Nephron (organoid): ENCODE measurements around the gene CDKN2AIP.

ENCODE experiments used
- H3K27ac Mint-ChIP-seq, 3 experiments: 2 replicates each; pipeline ENCODE4 v1.8.0; 2020; ENCODE audit warnings: mixed read lengths in 3 of 3, mild to moderate bottlenecking in 2 of 3, moderate library complexity in 1 of 3
- H3K27me3 Mint-ChIP-seq: 2 replicates; pipeline ENCODE4 v1.8.0; 2021; ENCODE audit warnings: low read depth, mild to moderate bottlenecking, moderate library complexity, mixed read lengths
- H3K36me3 Mint-ChIP-seq: 2 replicates; pipeline ENCODE4 v1.8.0; 2020; ENCODE audit warnings: low read depth, mixed read lengths
- H3K4me1 Mint-ChIP-seq: 2 replicates; pipeline ENCODE4 v1.8.0; 2020; ENCODE audit warnings: mixed read lengths
- H3K4me3 Mint-ChIP-seq, 3 experiments: 2 replicates each; pipeline ENCODE4 v1.8.0; 2020; ENCODE audit warnings: mild to moderate bottlenecking in 3 of 3, mixed read lengths in 3 of 3, moderate library complexity in 2 of 3
- H3K9me3 Mint-ChIP-seq: 2 replicates; pipeline ENCODE4 v1.8.0; 2020; ENCODE audit warnings: mixed read lengths
- TF ChIP-seq, protein P1 (sequence below), 3 experiments: fragments of 200-600 bp; sonication (generic); IDR thresholded peaks; one replicate each; pipeline ENCODE4 v1.5.0; 2021; ENCODE audit warnings: antibody characterized with exemption in 3 of 3; ENCODE audit not compliant: unreplicated experiment in 3 of 3

Gene CDKN2AIP

DNA sequence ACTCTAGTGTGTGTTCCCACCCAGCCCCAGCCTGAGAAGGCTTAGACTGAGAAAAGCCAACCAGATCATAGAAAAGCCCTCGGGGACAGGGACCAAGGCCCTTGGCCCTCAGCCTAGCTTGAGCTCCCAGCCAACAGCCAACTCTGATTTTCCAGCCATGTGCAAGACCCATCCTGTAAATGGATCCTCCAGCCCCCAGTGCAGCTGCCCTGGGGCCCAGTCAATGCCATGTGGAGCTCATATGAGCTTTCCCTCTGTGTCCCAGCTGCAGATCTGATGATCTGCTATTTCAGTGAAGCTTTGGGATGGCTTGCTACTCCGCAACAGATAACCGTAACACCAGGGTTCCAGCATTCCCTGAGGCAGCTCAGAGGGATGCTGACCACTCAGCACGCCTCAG lies 40.5 kb upstream of the CDKN2AIP start:
- no peaks in the 10 kb centered on the region for H3K36me3 Mint-ChIP-seq
- peak overlapping the region in 2 of 3 experiments; percentile 27 to 43 for H3K27ac Mint-ChIP-seq
- H3K9me3 Mint-ChIP-seq: no peaks in the 10 kb centered on the region
- H3K4me3 Mint-ChIP-seq: peak overlapping the region in 1 of 3 experiments; percentile 13
- H3K27me3 Mint-ChIP-seq: peaks cover 15% of the 10 kb centered on the region
- peaks cover 47% of the 10 kb centered on the region for H3K4me1 Mint-ChIP-seq
- TF ChIP-seq, protein P1, sequence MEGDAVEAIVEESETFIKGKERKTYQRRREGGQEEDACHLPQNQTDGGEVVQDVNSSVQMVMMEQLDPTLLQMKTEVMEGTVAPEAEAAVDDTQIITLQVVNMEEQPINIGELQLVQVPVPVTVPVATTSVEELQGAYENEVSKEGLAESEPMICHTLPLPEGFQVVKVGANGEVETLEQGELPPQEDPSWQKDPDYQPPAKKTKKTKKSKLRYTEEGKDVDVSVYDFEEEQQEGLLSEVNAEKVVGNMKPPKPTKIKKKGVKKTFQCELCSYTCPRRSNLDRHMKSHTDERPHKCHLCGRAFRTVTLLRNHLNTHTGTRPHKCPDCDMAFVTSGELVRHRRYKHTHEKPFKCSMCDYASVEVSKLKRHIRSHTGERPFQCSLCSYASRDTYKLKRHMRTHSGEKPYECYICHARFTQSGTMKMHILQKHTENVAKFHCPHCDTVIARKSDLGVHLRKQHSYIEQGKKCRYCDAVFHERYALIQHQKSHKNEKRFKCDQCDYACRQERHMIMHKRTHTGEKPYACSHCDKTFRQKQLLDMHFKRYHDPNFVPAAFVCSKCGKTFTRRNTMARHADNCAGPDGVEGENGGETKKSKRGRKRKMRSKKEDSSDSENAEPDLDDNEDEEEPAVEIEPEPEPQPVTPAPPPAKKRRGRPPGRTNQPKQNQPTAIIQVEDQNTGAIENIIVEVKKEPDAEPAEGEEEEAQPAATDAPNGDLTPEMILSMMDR (IDR thresholded peaks at IDR 0.05; ENCODE audit: unreplicated experiment in 3 of 3): no peak

DNA sequence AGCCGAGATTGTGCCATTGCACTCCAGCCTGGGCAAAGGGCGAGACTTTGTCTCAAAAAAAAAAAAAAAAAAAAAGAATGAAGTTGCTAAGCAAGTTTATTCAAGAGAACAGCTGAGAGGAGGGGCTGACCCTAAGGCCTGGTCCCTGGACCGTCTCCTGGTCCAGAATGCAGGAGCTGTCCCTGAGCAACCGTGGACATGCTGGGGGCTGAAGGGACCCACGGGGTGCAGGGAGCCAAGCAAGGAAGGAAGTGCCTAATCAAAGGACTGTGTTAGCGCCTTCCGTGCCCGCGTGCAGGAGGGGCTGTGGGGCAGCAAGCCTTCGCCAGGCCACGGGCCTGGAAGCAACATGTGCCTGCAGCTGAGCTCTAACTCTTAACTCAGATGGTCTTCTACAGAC lies 39.1 kb upstream of the CDKN2AIP start:
- Mint-ChIP-seq H3K36me3 (no peaks in the 10 kb centered on the region), H3K4me3 (peak overlapping the region; percentile 36 to 45 (median 38)), H3K27ac (peak overlapping the region in 1 of 3 experiments; percentile 72), H3K9me3 (no peaks in the 10 kb centered on the region), H3K27me3 (peaks cover 10% of the 10 kb centered on the region), H3K4me1 (peaks cover 58% of the 10 kb centered on the region)
- TF ChIP-seq, protein P1 (IDR thresholded peaks at IDR 0.05; ENCODE audit: unreplicated experiment in 3 of 3): no peak

DNA sequence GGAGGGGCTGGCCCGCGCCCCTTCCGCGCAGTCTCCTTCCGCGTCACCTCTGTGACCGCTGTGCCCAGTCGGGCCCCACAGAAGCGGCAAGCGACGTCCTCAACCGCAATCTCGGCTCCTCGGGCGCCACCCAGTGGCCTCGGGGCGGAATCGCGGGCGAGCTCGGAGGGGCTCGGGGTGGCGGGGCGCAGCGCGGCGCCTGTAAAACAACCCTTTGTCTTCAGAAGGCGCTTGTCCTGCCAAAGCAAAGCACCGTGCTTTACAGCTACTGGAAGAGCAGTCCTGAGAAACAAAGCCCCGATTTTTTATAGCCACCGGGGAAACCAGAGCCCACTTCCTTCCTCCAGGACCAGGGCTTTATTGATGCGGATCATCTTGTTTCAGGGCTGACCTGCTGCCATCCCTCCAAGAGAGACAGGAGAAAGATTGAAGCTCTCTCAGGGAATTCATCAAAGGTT lies 37.3 kb upstream of the CDKN2AIP start:
- Mint-ChIP-seq H3K27me3 (peaks cover 5% of the 10 kb centered on the region), H3K4me1 (peaks cover 51% of the 10 kb centered on the region), H3K9me3 (no peaks in the 10 kb centered on the region), H3K36me3 (no peaks in the 10 kb centered on the region), H3K4me3 (peak overlapping the region; percentile 86 to 90 (median 88)), H3K27ac (peak overlapping the region; percentile 92 to 98 (median 98))
- TF ChIP-seq, protein P1 (IDR thresholded peaks at IDR 0.05; ENCODE audit: unreplicated experiment in 3 of 3): peak; percentile 94 to 98 (median 97)

DNA sequence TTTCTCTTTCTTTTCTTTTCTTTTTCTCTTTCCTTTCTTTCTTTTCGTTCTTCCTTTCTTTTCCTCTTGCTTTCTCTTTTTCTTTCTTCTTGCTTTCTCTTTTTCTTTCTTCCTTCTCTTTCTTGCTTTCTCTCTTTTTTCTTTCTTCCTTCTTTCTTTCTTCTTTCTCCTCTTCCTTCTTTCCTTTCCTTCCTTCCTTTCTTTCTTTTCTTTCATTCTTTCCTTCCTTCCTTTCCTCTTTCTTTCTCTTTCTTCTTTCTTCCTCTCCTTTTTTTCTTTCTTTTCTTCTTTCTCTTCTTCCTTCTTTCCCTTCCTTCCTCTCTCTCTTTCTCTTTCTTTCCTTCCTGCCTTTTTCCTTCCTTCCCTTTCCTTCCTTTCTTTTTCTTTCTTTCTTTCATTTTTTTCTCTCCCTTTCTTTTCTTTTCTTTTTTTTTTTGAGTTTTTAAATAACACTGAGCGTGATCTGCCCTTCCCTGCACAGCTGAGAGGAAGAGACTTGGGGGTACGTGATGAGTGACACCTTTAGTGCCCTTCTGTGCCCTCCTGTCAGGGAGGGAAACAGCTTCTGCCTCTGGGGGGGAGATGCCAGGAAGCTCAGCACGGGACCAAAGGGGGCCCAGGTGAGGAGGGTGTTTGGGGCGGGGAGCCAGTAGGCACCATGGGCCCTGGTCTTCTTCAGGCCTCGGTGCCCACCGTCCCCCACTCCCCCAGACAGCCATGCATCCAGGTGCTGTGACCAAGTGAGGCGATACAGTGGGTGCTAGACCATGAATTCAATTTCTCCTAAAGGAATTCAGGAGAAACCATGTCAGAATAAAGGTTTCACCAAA lies 36.6 kb upstream of the CDKN2AIP start:
- peaks cover 4% of the 10 kb centered on the region for H3K27me3 Mint-ChIP-seq
- peak overlapping the region; percentile 86 to 90 (median 88) for H3K4me3 Mint-ChIP-seq
- TF ChIP-seq, protein P1 (IDR thresholded peaks at IDR 0.05; ENCODE audit: unreplicated experiment in 3 of 3): no peak
- H3K27ac Mint-ChIP-seq: peak overlapping the region; percentile 92 to 98 (median 98)
- peaks cover 44% of the 10 kb centered on the region for H3K4me1 Mint-ChIP-seq
- no peaks in the 10 kb centered on the region for H3K36me3 Mint-ChIP-seq
- no peaks in the 10 kb centered on the region for H3K9me3 Mint-ChIP-seq

DNA sequence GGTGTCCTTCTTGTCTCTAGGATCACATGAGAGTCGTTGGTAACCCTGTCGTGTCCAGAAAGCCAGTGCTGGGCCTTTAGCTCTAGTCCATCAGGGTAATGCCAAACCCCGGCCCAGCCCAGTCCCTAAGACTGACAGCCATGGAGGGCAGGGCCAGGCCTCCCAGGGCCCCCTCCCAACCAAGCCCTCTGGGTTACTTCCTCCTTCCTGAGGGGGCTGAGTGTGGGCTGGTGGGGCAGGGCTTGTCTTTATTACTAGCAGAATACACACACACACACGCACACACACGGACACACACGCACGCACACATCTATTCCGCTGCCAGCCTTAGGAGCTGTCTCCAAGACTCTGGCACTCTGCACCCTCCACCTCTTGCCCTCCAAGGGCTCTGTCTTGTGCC lies 35.6 kb upstream of the CDKN2AIP start:
- Mint-ChIP-seq H3K4me1 (peaks cover 40% of the 10 kb centered on the region), H3K9me3 (no peaks in the 10 kb centered on the region)

More for the DNA sequence above, 35.6 kb upstream of the CDKN2AIP start:
- TF ChIP-seq, protein P1 (IDR thresholded peaks at IDR 0.05; ENCODE audit: unreplicated experiment in 3 of 3): no peak
- Mint-ChIP-seq H3K27me3 (peaks cover 3% of the 10 kb centered on the region), H3K36me3 (no peaks in the 10 kb centered on the region), H3K4me3 (peak overlapping the region; percentile 51 to 88 (median 53)), H3K27ac (peak overlapping the region; percentile 71 to 98 (median 92))
